Astrocyte (in vitro differentiated cells and primary cell): ENCODE measurements around the gene CREG2. TPM values are rescaled to one million over a fixed set of nuclear protein-coding genes. Genes with fewer than 3 reads are reported as not detected.

Source experiments
- DNase-seq: peaks from one replicate; pipeline ENCODE4 v3.0.0-alpha.2; 2010; ENCODE audit warnings: low read depth
- FAIRE-seq: peaks from 2 replicates; lab custom pipeline; 2011; peaks lifted over from hg19 to GRCh38; lab: Jason Lieb, UNC
- H2AFZ ChIP-seq: 2 replicates; pipeline ENCODE4 v1.6.0; 2012; ENCODE audit warnings: low read depth, low read length, inconsistent platforms
- H3K27ac ChIP-seq: 2 replicates; pipeline ENCODE4 v1.5.1; 2011; ENCODE audit warnings: low read depth, low read length, inconsistent platforms
- H3K27me3 ChIP-seq: 2 replicates; pipeline ENCODE4 v1.6.0; 2011; ENCODE audit warnings: low read length, inconsistent platforms; ENCODE audit not compliant: insufficient read depth
- H3K36me3 ChIP-seq: 2 replicates; pipeline ENCODE4 v1.5.1; 2011; ENCODE audit warnings: low read length, inconsistent platforms; ENCODE audit not compliant: insufficient read depth
- H3K4me1 ChIP-seq: 2 replicates; pipeline ENCODE4 v1.5.1; 2011; ENCODE audit warnings: low read length, inconsistent platforms; ENCODE audit not compliant: insufficient read depth
- H3K4me2 ChIP-seq: 2 replicates; pipeline ENCODE4 v1.6.0; 2012; ENCODE audit warnings: low read length, inconsistent platforms
- H3K4me3 ChIP-seq: 2 replicates; pipeline ENCODE4 v1.5.1; 2011; ENCODE audit warnings: low read depth, mild to moderate bottlenecking, low read length, inconsistent platforms; ENCODE audit not compliant: insufficient read depth
- H3K79me2 ChIP-seq: 2 replicates; pipeline ENCODE4 v1.6.0; 2012; ENCODE audit warnings: mild to moderate bottlenecking, low read length, inconsistent platforms; ENCODE audit not compliant: insufficient read depth
- H3K9ac ChIP-seq: 2 replicates; pipeline ENCODE4 v1.6.0; 2012; ENCODE audit warnings: mild to moderate bottlenecking, low read length, inconsistent platforms
- H3K9me3 ChIP-seq: 2 replicates; pipeline ENCODE4 v1.5.1; 2012; ENCODE audit warnings: low read depth, mild to moderate bottlenecking, low read length, inconsistent platforms; ENCODE audit not compliant: insufficient read depth
- H4K20me1 ChIP-seq: 2 replicates; pipeline ENCODE4 v1.6.0; 2012; ENCODE audit warnings: low read length, inconsistent platforms; ENCODE audit not compliant: insufficient read depth
- H3K27ac Mint-ChIP-seq: one replicate; pipeline ENCODE4 v1.8.0; 2021; ENCODE audit warnings: mild to moderate bottlenecking, mixed read lengths; ENCODE audit not compliant: unreplicated experiment
- H3K27me3 Mint-ChIP-seq: one replicate; pipeline ENCODE4 v1.8.0; 2021; ENCODE audit warnings: low read depth, mixed read lengths; ENCODE audit not compliant: unreplicated experiment
- H3K36me3 Mint-ChIP-seq: one replicate; pipeline ENCODE4 v1.8.0; 2021; ENCODE audit warnings: low read depth, mixed read lengths; ENCODE audit not compliant: unreplicated experiment
- H3K4me1 Mint-ChIP-seq: one replicate; pipeline ENCODE4 v1.8.0; 2021; ENCODE audit warnings: low read depth, mixed read lengths; ENCODE audit not compliant: unreplicated experiment
- H3K4me3 Mint-ChIP-seq: one replicate; pipeline ENCODE4 v1.8.0; 2021; ENCODE audit warnings: mild to moderate bottlenecking, moderate library complexity, mixed read lengths; ENCODE audit not compliant: unreplicated experiment
- H3K9me3 Mint-ChIP-seq: one replicate; pipeline ENCODE4 v1.8.0; 2021; ENCODE audit warnings: mild to moderate bottlenecking, mixed read lengths; ENCODE audit not compliant: unreplicated experiment
- CTCF ChIP-seq: IDR thresholded peaks from 2 replicates; pipeline ENCODE4 v1.5.1; 2011; ENCODE audit warnings: low read depth, mild to moderate bottlenecking, inconsistent platforms, low read length, moderate library complexity; ENCODE audit not compliant: insufficient read depth
- EZH2 ChIP-seq: IDR thresholded peaks from 2 replicates; pipeline ENCODE4 v1.6.1; 2012; ENCODE audit warnings: mild to moderate bottlenecking, low read length, inconsistent platforms; ENCODE audit not compliant: insufficient read depth
- total RNA-seq: library from RNA; stranded (reverse); gene quantifications from 2 replicates; pipeline ENCODE4 v1.2.1, GENCODE V29; 2021

The CREG2 gene
- total RNA-seq, 1 donor from 2014 or later, result 0.11 TPM

GRCh38 chr2:101409699-101410098 lies 22.4 kb upstream of the CREG2 start:
- FAIRE-seq, result no peak

GRCh38 chr2:101408925-101409324 lies 21.6 kb upstream of the CREG2 start:
- Histone ChIP-seq H3K4me3 (no peak overlapping the region), H4K20me1 (no peaks in the 10 kb centered on the region), H3K36me3 (no peaks in the 10 kb centered on the region), H3K79me2 (no peaks in the 10 kb centered on the region), H2AFZ (no peak overlapping the region), H3K9me3 (no peaks in the 10 kb centered on the region), H3K9ac (no peak overlapping the region), H3K27me3 (no peaks in the 10 kb centered on the region), H3K27ac (no peak overlapping the region), H3K4me1 (peaks cover 3% of the 10 kb centered on the region), H3K4me2 (no peak overlapping the region)
- no peak for TF ChIP-seq EZH2
- TF ChIP-seq CTCF, result no peak
- DNase-seq (no peak), FAIRE-seq (no peak)
- Mint-ChIP-seq H3K4me1 (peaks cover 4% of the 10 kb centered on the region), H3K4me3 (no peak overlapping the region), H3K27ac (no peak overlapping the region), H3K36me3 (no peaks in the 10 kb centered on the region), H3K9me3 (peaks cover 2% of the 10 kb centered on the region), H3K27me3 (peaks cover 30% of the 10 kb centered on the region)

More at GRCh38 chr2:101409699-101410098, 22.4 kb upstream of the CREG2 start:
- peaks cover 30% of the 10 kb centered on the region for H3K27me3 Mint-ChIP-seq
- Histone ChIP-seq H3K79me2 (no peaks in the 10 kb centered on the region), H3K4me2 (no peak overlapping the region), H3K4me3 (no peak overlapping the region), H2AFZ (no peak overlapping the region), H3K27ac (no peak overlapping the region), H3K27me3 (no peaks in the 10 kb centered on the region), H3K36me3 (no peaks in the 10 kb centered on the region), H3K9ac (no peak overlapping the region), H3K9me3 (no peaks in the 10 kb centered on the region), H3K4me1 (peaks cover 3% of the 10 kb centered on the region), H4K20me1 (no peaks in the 10 kb centered on the region)
- peaks cover 3% of the 10 kb centered on the region for H3K9me3 Mint-ChIP-seq
- no peak for DNase-seq
- no peak overlapping the region for H3K4me3 Mint-ChIP-seq
- peaks cover 4% of the 10 kb centered on the region for H3K4me1 Mint-ChIP-seq
- no peak overlapping the region for H3K27ac Mint-ChIP-seq
- TF ChIP-seq EZH2, result no peak
- no peak for TF ChIP-seq CTCF
- no peaks in the 10 kb centered on the region for H3K36me3 Mint-ChIP-seq

- H3K27me3 ChIP-seq, result no peaks in the 10 kb centered on the region
- DNase-seq (no peak), FAIRE-seq (no peak)
- no peak overlapping the region for H3K27ac ChIP-seq
- H3K9me3 ChIP-seq, result no peaks in the 10 kb centered on the region
- Mint-ChIP-seq H3K4me3 (no peak overlapping the region), H3K9me3 (no peaks in the 10 kb centered on the region), H3K4me1 (peaks cover 6% of the 10 kb centered on the region), H3K27ac (no peak overlapping the region), H3K27me3 (peaks cover 24% of the 10 kb centered on the region), H3K36me3 (no peaks in the 10 kb centered on the region)
- H3K4me3 ChIP-seq, result no peak overlapping the region
- peaks cover 3% of the 10 kb centered on the region for H3K4me1 ChIP-seq
- H4K20me1 ChIP-seq, result no peaks in the 10 kb centered on the region
- H3K36me3 ChIP-seq, result no peaks in the 10 kb centered on the region
- H3K4me2 ChIP-seq, result no peak overlapping the region
- H3K79me2 ChIP-seq, result no peaks in the 10 kb centered on the region
- TF ChIP-seq CTCF (no peak), EZH2 (no peak)
- H2AFZ ChIP-seq, result no peak overlapping the region
- no peak overlapping the region for H3K9ac ChIP-seq
Measured at GRCh38 chr2:101405351-101405899, 18.1 kb upstream of the CREG2 start.
